Jurkat, Clone E6-1 (cell line): ENCODE measurements around the gene ATP11C.
"Not testable (repeated sequence)": the region's sequence is repeated elsewhere in the genome, so short reads cannot be mapped to it uniquely, and the experiment has no call there.

Source experiments
- DNase-seq: peaks from one replicate; pipeline ENCODE4 v3.0.0-alpha.2; 2011; ENCODE audit warnings: low read depth, low spot score
- H3K4me3 ChIP-seq: 2 replicates; pipeline ENCODE4 v1.5.1; 2011; ENCODE audit warnings: mild to moderate bottlenecking, low read length, control low read depth, moderate library complexity

ATP11C gene

GRCh38 chrX:139762400-139763183 is 170.3 kb downstream of the ATP11C start:
- no peak for DNase-seq
- no peak overlapping the region for H3K4me3 ChIP-seq

GRCh38 chrX:139759637-139760036 is 173.2 kb downstream of the ATP11C start:
- no peak for DNase-seq
- no peak overlapping the region for H3K4me3 ChIP-seq

GRCh38 chrX:139758809-139759208 is 174.0 kb downstream of the ATP11C start:
- no peak overlapping the region for H3K4me3 ChIP-seq
- DNase-seq, result no peak

- H3K4me3 ChIP-seq, result no peak overlapping the region
- no peak for DNase-seq
These were observed 174.6 kb downstream of the ATP11C start for GRCh38 chrX:139758250-139758649.

GRCh38 chrX:139751053-139751452 is 181.8 kb downstream of the ATP11C start:
- no peak overlapping the region for H3K4me3 ChIP-seq
- no peak for DNase-seq

- no peak overlapping the region for H3K4me3 ChIP-seq
- DNase-seq, result no peak
These were observed 182.5 kb downstream of the ATP11C start for GRCh38 chrX:139750390-139750789.

- no peak for DNase-seq
- H3K4me3 ChIP-seq, result no peak overlapping the region
These were observed 193.7 kb downstream of the ATP11C start for GRCh38 chrX:139739138-139739537.

- no peak for DNase-seq
- no peak overlapping the region for H3K4me3 ChIP-seq
These were observed 194.3 kb downstream of the ATP11C start for GRCh38 chrX:139738581-139738980.

- DNase-seq, result no peak
- H3K4me3 ChIP-seq, result no peak overlapping the region
These were observed 196.7 kb downstream of the ATP11C start for GRCh38 chrX:139736151-139736550.

- no peak for DNase-seq
- H3K4me3 ChIP-seq, result no peak overlapping the region
These were observed 197.9 kb downstream of the ATP11C start for GRCh38 chrX:139734996-139735395.

- no peak overlapping the region for H3K4me3 ChIP-seq
- no peak for DNase-seq
These were observed 207.1 kb downstream of the ATP11C start for GRCh38 chrX:139725720-139726119.

- H3K4me3 ChIP-seq, result no peak overlapping the region
- no peak for DNase-seq
These were observed 208.2 kb downstream of the ATP11C start for GRCh38 chrX:139724626-139725025.

GRCh38 chrX:139720979-139721378 is 211.9 kb downstream of the ATP11C start:
- DNase-seq, result no peak
- H3K4me3 ChIP-seq, result no peak overlapping the region

GRCh38 chrX:139720136-139720535 is 212.7 kb downstream of the ATP11C start:
- H3K4me3 ChIP-seq, result no peak overlapping the region
- DNase-seq, result no peak

- no peak for DNase-seq
- H3K4me3 ChIP-seq, result no peak within 1 kb of the TSS
These were observed 224.8 kb downstream of the ATP11C start, which contains the start of gene MCF2 for GRCh38 chrX:139708067-139708466. Gene MCF2, minus strand, starts transcription at chrX:139708167. Its CDS starts 56,423 bp downstream, at chrX:139651744.

- no peak for DNase-seq
- no peak overlapping the region for H3K4me3 ChIP-seq
These were observed 230.2 kb downstream of the ATP11C start for GRCh38 chrX:139702658-139703057.

GRCh38 chrX:139692908-139693307 is 239.9 kb downstream of the ATP11C start:
- no peak for DNase-seq
- H3K4me3 ChIP-seq, result no peak overlapping the region

GRCh38 chrX:139692506-139692849 is 240.4 kb downstream of the ATP11C start:
- H3K4me3 ChIP-seq, result no peak overlapping the region

GRCh38 chrX:139691843-139692505 is 240.9 kb downstream of the ATP11C start:
- no peak for DNase-seq
- no peak overlapping the region for H3K4me3 ChIP-seq

More at GRCh38 chrX:139692506-139692849, 240.4 kb downstream of the ATP11C start:
- no peak for DNase-seq

- no peak overlapping the region for H3K4me3 ChIP-seq
- DNase-seq, result no peak
These were observed 241.4 kb downstream of the ATP11C start for GRCh38 chrX:139691493-139691842.

GRCh38 chrX:139685175-139685574 is 247.7 kb downstream of the ATP11C start:
- H3K4me3 ChIP-seq, DNase-seq: not testable (repeated sequence)
